K562 (cell line): Measurements from ENCODE around the gene PRKAR2B. TPM values are rescaled to one million over a fixed set of nuclear protein-coding genes. Genes with fewer than 3 reads are reported as not detected.

Experiments used
- ATAC-seq: fragments of 200-7000 bp; cut with Tn5 transposase; 3 replicates; pipeline ENCODE4 v1.9.1; 2020; ENCODE audit warnings: moderate library complexity
- BruUV-seq: library from RNA; stranded (reverse); fragments of 400-500 nt; replicated peaks from 2 replicates; lab custom pipeline; 2021; lab: Mats Ljungman, UMichigan
- CTCF ChIA-PET: fragments of 300-600 bp; formaldehyde crosslinking; extraction: SDS; loops from one replicate; lab custom pipeline; 2021; ENCODE audit warnings: low intra/inter-chr PET ratio; lab: Yijun Ruan, JAX
- POLR2A ChIA-PET: fragments of 300-600, 350-650 bp; sonication (Branson Sonifier 250); formaldehyde crosslinking; extraction: SDS; loops from one replicate; lab custom pipeline; 2021; ENCODE audit warnings: antibody characterized with exemption, inconsistent platforms; lab: Yijun Ruan, JAX
- DNase-seq, 4 experiments: peaks; one replicate each; pipeline versions ENCODE4 v3.0.0 to v3.0.0-alpha.2; 2011 to 2018; ENCODE audit warnings: low spot score in 3 of 4, mixed read lengths in 3 of 4; ENCODE audit errors: extremely low read depth in 1 of 4
- FAIRE-seq: peaks from 2 replicates; lab custom pipeline; 2011; peaks lifted over from hg19 to GRCh38; lab: Jason Lieb, UNC
- H2AFZ ChIP-seq: 2 replicates; pipeline ENCODE4 v1.6.0; 2011; ENCODE audit warnings: low read depth, low read length, control low read depth, inconsistent platforms
- H3K27ac ChIP-seq: fragments of 200-600 bp; 3 replicates; pipeline ENCODE4 v1.8.0; 2011; ENCODE audit warnings: low read depth, mild to moderate bottlenecking, control low read depth, inconsistent platforms, low read length, moderate library complexity, mixed read lengths; ENCODE audit errors: extremely low read depth
- H3K27me3 ChIP-seq, 2 experiments: fragments of 300-600 bp in 1 of 2; 2 replicates in 1 of 2; 3 replicates in 1 of 2; pipeline versions ENCODE4 v1.6.0 to v1.8.0; 2011; ENCODE audit warnings: inconsistent platforms in 2 of 2, low read length in 2 of 2, mild to moderate bottlenecking in 1 of 2, mixed read lengths in 1 of 2, moderate library complexity in 1 of 2; ENCODE audit not compliant: control insufficient read depth in 2 of 2, insufficient read depth in 2 of 2
- H3K36me3 ChIP-seq: fragments of 300-600 bp; 3 replicates; pipeline ENCODE4 v1.8.0; 2011; ENCODE audit warnings: mild to moderate bottlenecking, low read length, inconsistent platforms; ENCODE audit not compliant: control insufficient read depth, insufficient read depth
- H3K4me1 ChIP-seq, 2 experiments: fragments of 200-600 bp in 1 of 2; replicated peaks in 1 of 2; 2 replicates in 1 of 2; 3 replicates in 1 of 2; pipeline versions ENCODE4 v1.5.1 to v1.8.0; 2011; ENCODE audit warnings: inconsistent platforms in 2 of 2, low read length in 2 of 2, mild to moderate bottlenecking in 1 of 2, mixed read lengths in 1 of 2, moderate library complexity in 1 of 2; ENCODE audit not compliant: control insufficient read depth in 2 of 2, insufficient read depth in 2 of 2
- H3K4me2 ChIP-seq: 2 replicates; pipeline ENCODE4 v1.6.1; 2011; ENCODE audit warnings: low read length, control low read depth, inconsistent platforms, mixed read lengths; ENCODE audit not compliant: insufficient read depth
- H3K4me3 ChIP-seq: fragments of 200-600 bp; sonication (generic), shearing (Covaris generic); 2 replicates; pipeline ENCODE4 v1.5.1; 2016; ENCODE audit warnings: control low read depth, inconsistent platforms
- H3K79me2 ChIP-seq: fragments of 200-600 bp; 3 replicates; pipeline ENCODE4 v1.8.0; 2011; ENCODE audit warnings: low read length, inconsistent platforms; ENCODE audit not compliant: control insufficient read depth, insufficient read depth
- H3K9ac ChIP-seq, 2 experiments: 2 replicates each; pipeline versions ENCODE4 v1.6.0 to v1.6.1; 2011; ENCODE audit warnings: low read depth in 2 of 2, low read length in 2 of 2, control low read depth in 1 of 2, inconsistent platforms in 1 of 2, mild to moderate bottlenecking in 1 of 2, mixed read lengths in 1 of 2; ENCODE audit not compliant: insufficient read depth in 1 of 2
- H3K9me1 ChIP-seq: one replicate; pipeline ENCODE4 v1.6.0; 2011; ENCODE audit warnings: inconsistent platforms, mild to moderate bottlenecking, low read length, moderate library complexity; ENCODE audit not compliant: control insufficient read depth, insufficient read depth
- H3K9me3 ChIP-seq: replicated peaks from 2 replicates; pipeline ENCODE4 v1.5.1; 2011; ENCODE audit warnings: low read depth, low read length, inconsistent platforms; ENCODE audit not compliant: control insufficient read depth, insufficient read depth
- H4K20me1 ChIP-seq: replicated peaks from 2 replicates; pipeline ENCODE4 v1.6.1; 2011; ENCODE audit warnings: low read length, inconsistent platforms, mixed read lengths; ENCODE audit not compliant: control insufficient read depth, insufficient read depth
- ATF3 ChIP-seq, 2 experiments: fragments of 450-650 bp in 1 of 2; sonication (generic) in 1 of 2; formaldehyde crosslinking in 1 of 2; IDR thresholded peaks in 1 of 2; conservative IDR thresholded peaks in 1 of 2; 2 replicates each; pipeline versions ENCODE4 v1.6.1 to v1.8.1; 2016 to 2023; ENCODE audit warnings: mild to moderate bottlenecking in 2 of 2, moderate library complexity in 2 of 2, inconsistent platforms in 1 of 2, missing genetic modification reagents in 1 of 2
- DDX20 ChIP-seq: fragments of 450-650 bp; IDR thresholded peaks from 2 replicates; pipeline ENCODE4 v1.6.1; 2016; ENCODE audit warnings: missing genetic modification characterization, low read depth, mild to moderate bottlenecking, missing compliant biosample characterization, moderate library complexity
- NRF1 ChIP-seq, 2 experiments: fragments of 450-650 bp; IDR thresholded peaks in 1 of 2; conservative IDR thresholded peaks in 1 of 2; 2 replicates each; pipeline ENCODE4 v1.6.1; 2014; ENCODE audit warnings: mild to moderate bottlenecking in 2 of 2
- RBM22 ChIP-seq: fragments of 200-400 bp; formaldehyde crosslinking; IDR thresholded peaks from 2 replicates; pipeline ENCODE4 v1.6.1; 2018; ENCODE audit warnings: low read length, low read depth; ENCODE audit not compliant: poor library complexity, severe bottlenecking
- TEAD1 ChIP-seq, 2 experiments: fragments of 450-650 bp in 1 of 2; sonication (generic) in 1 of 2; formaldehyde crosslinking; IDR thresholded peaks; 2 replicates each; pipeline versions ENCODE4 v1.4.0 to v1.8.0; 2020 to 2022; ENCODE audit warnings: mild to moderate bottlenecking in 2 of 2, missing genetic modification reagents in 1 of 2
- U2AF1 ChIP-seq: fragments of 200-400 bp; formaldehyde crosslinking; optimal IDR thresholded peaks from 2 replicates; pipeline ENCODE3; 2017; ENCODE audit warnings: mild to moderate bottlenecking, low read depth, low read length, moderate library complexity
- U2AF2 ChIP-seq: fragments of 200-400 bp; formaldehyde crosslinking; optimal IDR thresholded peaks from 2 replicates; pipeline ENCODE3; 2017; ENCODE audit warnings: low read depth, mild to moderate bottlenecking, low read length
- ZBTB40 ChIP-seq, 2 experiments: fragments of 450-650 bp in 1 of 2; sonication (generic) in 1 of 2; formaldehyde crosslinking in 1 of 2; IDR thresholded peaks; 2 replicates each; pipeline versions ENCODE4 v1.7.1 to v1.9.0; 2016 to 2022; ENCODE audit warnings: inconsistent platforms in 1 of 2, mild to moderate bottlenecking in 1 of 2, missing genetic modification reagents in 1 of 2
- ZNF311 ChIP-seq: fragments of 250-450 bp; sonication (Bioruptor Pico); IDR thresholded peaks from 2 replicates; pipeline ENCODE4 v1.4.0; 2020; ENCODE audit warnings: mild to moderate bottlenecking, moderate library complexity
- ZNF354B ChIP-seq: fragments of 250-450 bp; sonication (Bioruptor Pico); IDR thresholded peaks from 2 replicates; pipeline ENCODE4 v1.4.0; 2020
- ZNF561 ChIP-seq: fragments of 450-650 bp; formaldehyde crosslinking; conservative IDR thresholded peaks from 2 replicates; pipeline ENCODE4 v1.4.0; 2020; ENCODE audit warnings: mild to moderate bottlenecking, moderate library complexity
- WGBS: fragments of 100-300 bp; shearing (Covaris generic); methylation state at CpG from one replicate; pipeline ENCODE4 v1.1.6; 2016; ENCODE audit warnings: low coverage, mixed read lengths; ENCODE audit not compliant: insufficient coverage; ENCODE audit errors: missing lambda C conversion rate; 5-methylcytosine and 5-hydroxymethylcytosine counted together
- in situ Hi-C: fragments of 300-500 bp; cut with MboI; formaldehyde crosslinking; loops from 4 replicates; pipeline ENCODE4 v1.15.0; 2018; ENCODE audit warnings: inconsistent platforms, mixed read lengths
- intact Hi-C: fragments of 100-400 bp; cut with micrococcal nuclease; formaldehyde crosslinking; loops from 2 replicates; pipeline ENCODE4 v1.14.2; 2022
- polyA plus RNA-seq, 8 experiments: library from polyadenylated mRNA; depleted of rRNA in 4 of 8; stranded (reverse) in 5 of 8; unstranded in 3 of 8; fragments of >200 nt; fragmentation: Nextera tagmentation in 2 of 8; fragmentation: Illumina TruSeq in 1 of 8; extraction: Ambion mirVana in 2 of 8; extraction: Trizol in 1 of 8; gene quantifications; 2 replicates each; pipeline versions ENCODE4 v1.2.1 to v1.2.3, GENCODE V29; 2011 to 2014; ENCODE audit warnings: inconsistent platforms in 1 of 8, missing spikeins in 1 of 8
- total RNA-seq, 7 experiments: library from RNA; depleted of rRNA in 6 of 7; stranded (reverse); fragments of >200 nt in 6 of 7; fragmentation: Illumina TruSeq in 2 of 7; extraction: Trizol in 2 of 7; gene quantifications; 2 replicates each; pipeline versions ENCODE4 v1.2.1 to v1.2.3, GENCODE V29; 2011 to 2021; ENCODE audit warnings: low replicate concordance in 1 of 7

The PRKAR2B gene
- total and polyA plus RNA-seq, 9 of the 15 experiments (the other 6 are each of a cell fraction or from before 2014, with no cell fraction given) = 59.0 to 173 (median 129) TPM

GRCh38 chr7:107165341-107165740, 120.8 kb downstream of the PRKAR2B start:
- CTCF ChIA-PET = no interaction called here
- BruUV-seq = no TSS peak
- ATAC-seq (no peak), DNase-seq (peak; percentile 31 to 64 (median 38)), FAIRE-seq (peak; percentile 46)
- no peaks in the 10 kb centered on the region for H3K27me3 ChIP-seq
- intact Hi-C loops (loop anchor here (5.0 kb wide), 3 partner anchors 298 to 503 kb away; partner anchors contain the start of genes CCDC71L and PIK3CG), in situ Hi-C loops (no loop called here)
- H3K36me3 ChIP-seq = peaks cover 16% of the 10 kb centered on the region; the same call in 2 of the 3 replicates
- POLR2A ChIA-PET = interaction anchor here (0.6 to 1.5 kb wide), 7 partner anchors 13 to 881 kb away, joined by 3 to 7 read pairs (median 3); partner anchors contain the start of gene NAMPT
- no peaks in the 10 kb centered on the region; the same call in 1 of the 2 replicates for H4K20me1 ChIP-seq
- H3K4me2 ChIP-seq = peak overlapping the region; percentile 37; the same call in 1 of the 2 replicates
- no peaks in the 10 kb centered on the region for H3K9me1 ChIP-seq
- H2AFZ ChIP-seq = peak overlapping the region; percentile 86
- peak overlapping the region; percentile 12; the same call in 2 of the 3 replicates for H3K27ac ChIP-seq
- WGBS = 2% methylated on average over 3 of the region's 3 CpGs
- peaks cover 5 to 16% of the 10 kb centered on the region in 2 experiments for H3K4me1 ChIP-seq
- no peak overlapping the region for H3K4me3 ChIP-seq
- H3K79me2 ChIP-seq = peaks cover 6% of the 10 kb centered on the region
- H3K9me3 ChIP-seq = no peaks in the 10 kb centered on the region
- H3K9ac ChIP-seq = peak overlapping the region in 1 of 2 experiments; percentile 3; a peak in 1 of 4 replicates
- TF ChIP-seq NRF1 (conservative IDR thresholded peaks at IDR 0.05 in 1 of 2, IDR thresholded peaks at IDR 0.05 in 1 of 2) (no peak; a peak in 1 of 4 replicates), RBM22 (no peak), ZNF311 (CRISPR knock-in tag) (no peak), U2AF2 (no peak), TEAD1 (CRISPR knock-in tag; IDR thresholded peaks at IDR 0.05) (no peak), DDX20 (tag) (no peak), ZNF354B (CRISPR knock-in tag) (no peak), ATF3 (IDR thresholded peaks at IDR 0.05) (peak; percentile 90), ATF3 (CRISPR knock-in tag; conservative IDR thresholded peaks at IDR 0.05) (no peak; the same call in 1 of the 2 replicates), U2AF1 (no peak), ZBTB40 (IDR thresholded peaks at IDR 0.05) (peak; percentile 56; the same call in 1 of the 2 replicates), ZBTB40 (CRISPR knock-in tag; IDR thresholded peaks at IDR 0.05) (no peak), ZNF561 (CRISPR knock-in tag) (no peak)
